ENCODE results near the gene SDK1.

The SDK1 gene

GRCh38 chr7:3781607-3782006 is 480.6 kb downstream of the SDK1 start:
- no peak for TF ChIP-seq NFRKB (IDR thresholded peaks at IDR 0.05)
- TF ChIP-seq ELF4 (IDR thresholded peaks at IDR 0.05), result no peak
- TF ChIP-seq, protein P1, sequence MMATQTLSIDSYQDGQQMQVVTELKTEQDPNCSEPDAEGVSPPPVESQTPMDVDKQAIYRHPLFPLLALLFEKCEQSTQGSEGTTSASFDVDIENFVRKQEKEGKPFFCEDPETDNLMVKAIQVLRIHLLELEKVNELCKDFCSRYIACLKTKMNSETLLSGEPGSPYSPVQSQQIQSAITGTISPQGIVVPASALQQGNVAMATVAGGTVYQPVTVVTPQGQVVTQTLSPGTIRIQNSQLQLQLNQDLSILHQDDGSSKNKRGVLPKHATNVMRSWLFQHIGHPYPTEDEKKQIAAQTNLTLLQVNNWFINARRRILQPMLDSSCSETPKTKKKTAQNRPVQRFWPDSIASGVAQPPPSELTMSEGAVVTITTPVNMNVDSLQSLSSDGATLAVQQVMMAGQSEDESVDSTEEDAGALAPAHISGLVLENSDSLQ (IDR thresholded peaks at IDR 0.05), result no peak
- TF ChIP-seq SUZ12 (IDR thresholded peaks at IDR 0.05), result no peak
- TF ChIP-seq SP1 (IDR thresholded peaks at IDR 0.05), result no peak
- no peak for TF ChIP-seq ARNT (IDR thresholded peaks at IDR 0.05)
- TF ChIP-seq FOXM1 (IDR thresholded peaks at IDR 0.05; ENCODE audit: borderline replicate concordance), result no peak
- no peak for TF ChIP-seq HDGF (IDR thresholded peaks at IDR 0.05; ENCODE audit: borderline replicate concordance)
- no peak for TF ChIP-seq BHLHE40 (IDR thresholded peaks at IDR 0.05; ENCODE audit: borderline replicate concordance)
- no peak for TF ChIP-seq FOXA1 (IDR thresholded peaks at IDR 0.05)
- TF ChIP-seq ZNF384 (IDR thresholded peaks at IDR 0.05), result no peak
- TF ChIP-seq LEF1 (IDR thresholded peaks at IDR 0.05; ENCODE audit: borderline replicate concordance), result no peak
- TF ChIP-seq FOXK2 (IDR thresholded peaks at IDR 0.05), result no peak
- POLR2A ChIA-PET, result no interaction called here
- no peak for DNase-seq (ENCODE audit: extremely low spot score)
- CTCF ChIA-PET, result no interaction called here

- TF ChIP-seq LEF1 (IDR thresholded peaks at IDR 0.05; ENCODE audit: borderline replicate concordance), result no peak
- no peak for TF ChIP-seq CTBP1 (IDR thresholded peaks at IDR 0.05; ENCODE audit: borderline replicate concordance)
- TF ChIP-seq NFRKB (IDR thresholded peaks at IDR 0.05), result no peak
- TF ChIP-seq, protein P1 (IDR thresholded peaks at IDR 0.05), result no peak
- no peak for TF ChIP-seq FOXM1 (IDR thresholded peaks at IDR 0.05; ENCODE audit: borderline replicate concordance)
- TF ChIP-seq L3MBTL2 (conservative IDR thresholded peaks at IDR 0.05), result no peak
- no peak for TF ChIP-seq ELF4 (IDR thresholded peaks at IDR 0.05)
- no peak for TF ChIP-seq FOXK2 (IDR thresholded peaks at IDR 0.05)
- TF ChIP-seq ARNT (IDR thresholded peaks at IDR 0.05), result no peak
- no peak for TF ChIP-seq SUZ12 (IDR thresholded peaks at IDR 0.05)
- TF ChIP-seq FOXA1 (IDR thresholded peaks at IDR 0.05), result no peak
- TF ChIP-seq ZNF384 (IDR thresholded peaks at IDR 0.05), result no peak
- no peak for TF ChIP-seq HDGF (IDR thresholded peaks at IDR 0.05; ENCODE audit: borderline replicate concordance)
- no peak for TF ChIP-seq TARDBP (IDR thresholded peaks at IDR 0.05)
- TF ChIP-seq SP1 (IDR thresholded peaks at IDR 0.05), result no peak
- no peak for TF ChIP-seq BHLHE40 (IDR thresholded peaks at IDR 0.05; ENCODE audit: borderline replicate concordance)
- ChIA-PET POLR2A (no interaction called here), CTCF (no interaction called here)
Measured at GRCh38 chr7:3787717-3788264, 486.7 kb downstream of the SDK1 start.

GRCh38 chr7:3790803-3791202 is 489.8 kb downstream of the SDK1 start:
- no peak for TF ChIP-seq FOXK2 (IDR thresholded peaks at IDR 0.05)
- TF ChIP-seq FOXA1 (IDR thresholded peaks at IDR 0.05), result no peak
- no peak for TF ChIP-seq FOXM1 (IDR thresholded peaks at IDR 0.05; ENCODE audit: borderline replicate concordance)
- TF ChIP-seq ELF4 (IDR thresholded peaks at IDR 0.05), result no peak
- no peak for TF ChIP-seq SP1 (IDR thresholded peaks at IDR 0.05)
- TF ChIP-seq L3MBTL2 (conservative IDR thresholded peaks at IDR 0.05), result no peak
- no peak for TF ChIP-seq SUZ12 (IDR thresholded peaks at IDR 0.05)
- TF ChIP-seq ARNT (IDR thresholded peaks at IDR 0.05), result no peak
- no peak for DNase-seq (ENCODE audit: extremely low spot score)
- ChIA-PET POLR2A (no interaction called here), CTCF (no interaction called here)

More at GRCh38 chr7:3787717-3788264, 486.7 kb downstream of the SDK1 start:
- DNase-seq (ENCODE audit: extremely low spot score), result no peak

DNA sequence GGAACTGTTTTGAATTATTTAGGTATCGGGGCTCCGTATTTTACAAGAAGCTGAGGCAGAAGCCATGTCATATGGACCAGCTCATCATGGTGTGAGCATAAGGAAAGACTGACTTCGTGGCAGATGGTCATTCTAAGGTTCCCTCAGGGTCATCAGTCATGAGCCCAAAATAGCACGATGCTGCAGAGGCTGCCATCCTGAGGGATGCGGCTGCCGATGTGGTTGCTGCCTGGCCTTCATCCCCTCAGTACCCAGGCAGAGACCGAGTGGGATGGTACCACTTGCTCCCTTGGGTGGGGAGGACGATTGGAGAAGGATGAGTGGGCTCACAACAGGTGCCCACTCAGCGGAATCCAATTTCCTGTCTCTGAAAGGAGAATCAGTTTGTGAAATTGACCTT is 490.3 kb downstream of the SDK1 start:
- DNase-seq (ENCODE audit: extremely low spot score), result no peak
- TF ChIP-seq FOXA1 (IDR thresholded peaks at IDR 0.05) (no peak), ARNT (IDR thresholded peaks at IDR 0.05) (no peak), SUZ12 (IDR thresholded peaks at IDR 0.05) (no peak), TARDBP (IDR thresholded peaks at IDR 0.05) (no peak), NFRKB (IDR thresholded peaks at IDR 0.05) (no peak), FOXK2 (IDR thresholded peaks at IDR 0.05) (no peak)
- TF ChIP-seq, protein P1 (IDR thresholded peaks at IDR 0.05), result no peak
- ChIA-PET CTCF (no interaction called here), POLR2A (no interaction called here)

DNA sequence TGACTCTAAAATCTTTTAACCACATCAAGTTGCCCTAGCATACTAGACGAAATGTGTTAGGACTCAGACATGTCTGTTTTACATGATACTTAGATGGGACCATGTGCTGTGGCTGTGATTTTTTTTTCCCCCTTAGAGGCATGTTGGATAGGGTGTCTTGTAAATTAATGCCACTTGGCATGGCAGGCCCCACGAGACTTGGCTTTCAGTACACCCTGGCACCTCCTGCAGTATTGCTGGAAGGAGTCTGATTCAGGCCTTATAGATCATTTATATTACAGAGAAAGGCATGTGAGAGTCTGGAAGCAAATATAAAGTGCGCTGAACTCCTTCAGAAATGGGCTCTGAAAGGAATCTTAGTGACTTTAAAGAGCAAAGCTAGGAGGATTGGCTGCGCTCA is 494.1 kb downstream of the SDK1 start:
- ChIA-PET CTCF (interaction anchor here (0.6 kb wide), 1 partner anchor 569 kb away, joined by 3 read pairs; no protein-coding TSS in a partner anchor), POLR2A (no interaction called here)
- DNase-seq (ENCODE audit: extremely low spot score), result no peak
- TF ChIP-seq ARNT (IDR thresholded peaks at IDR 0.05) (no peak), ZNF384 (IDR thresholded peaks at IDR 0.05) (no peak), SUZ12 (IDR thresholded peaks at IDR 0.05) (no peak), FOXK2 (IDR thresholded peaks at IDR 0.05) (no peak), NFRKB (IDR thresholded peaks at IDR 0.05) (no peak), CTBP1 (IDR thresholded peaks at IDR 0.05; ENCODE audit: borderline replicate concordance) (no peak), TARDBP (IDR thresholded peaks at IDR 0.05) (no peak)

GRCh38 chr7:3795781-3796180 is 494.7 kb downstream of the SDK1 start:
- ChIA-PET CTCF (no interaction called here), POLR2A (no interaction called here)
- DNase-seq (ENCODE audit: extremely low spot score), result no peak
- no peak for TF ChIP-seq ZNF384 (IDR thresholded peaks at IDR 0.05)
- no peak for TF ChIP-seq ARNT (IDR thresholded peaks at IDR 0.05)
- no peak for TF ChIP-seq TARDBP (IDR thresholded peaks at IDR 0.05)
- TF ChIP-seq, protein P1 (IDR thresholded peaks at IDR 0.05), result no peak
